Left cardiac atrium (tissue), 4 donors: ENCODE measurements around the gene C1orf53. TPM values are rescaled to one million over a fixed set of nuclear protein-coding genes. Genes with fewer than 3 reads are reported as not detected.
"Not testable (repeated sequence)": the region's sequence is repeated elsewhere in the genome, so short reads cannot be mapped to it uniquely, and the experiment has no call there.

ENCODE experiments used
- ATAC-seq, 2 donors: fragments of 200-7000 bp; cut with Tn5 transposase; one replicate each; pipeline ENCODE4 v1.9.1; 2020; ENCODE audit warnings: mild to moderate bottlenecking in 2 of 2, moderate library complexity in 2 of 2
- DNase-seq: peaks from one replicate; pipeline ENCODE4 v3.0.0-alpha.2; 2020
- intact Hi-C, 2 donors: fragments of 100-400 bp; cut with DNase I; formaldehyde crosslinking; loops; one replicate each; pipeline versions ENCODE4 v1.14.1 to v1.15.1; 2022 to 2023
- long read RNA-seq: library from polyadenylated mRNA; unstranded; transcript quantifications from one replicate; pipeline ENCODE4 v2.0.0, GENCODE V29; 2021
- total RNA-seq, 2 donors: library from RNA; stranded (reverse); fragmentation: NEBNext Ultra II Directional; extraction: Animal tissue kit (Norgen Biotek cat#: 25700); gene quantifications; one replicate each; pipeline ENCODE4 v1.2.1, GENCODE V29; 2021
- donor health status: DM: no; HTN: yes; CAD: no.
- donor health status: DM: no; HTN: yes; CAD: no; lungs with severe emphysema.
- donor health status: DM: yes; HTN: yes; CAD: no.
- donor health status: Dilated cardiomyopathy.

The C1orf53 gene
- 1 to 10 TPM; 5.1 to 6.0 TPM for total RNA-seq
- long read RNA-seq = 0 reads

GRCh38 chr1:197902454-197903195 lies at the start of gene C1orf53:
C1orf53 (plus strand) TSS chr1:197902630; CDS start chr1:197902650, 20 bp downstream.
- ATAC-seq (peak; percentile 99 to 100), DNase-seq (peak; percentile 86)
- intact Hi-C loops = no loop called here

- ATAC-seq, intact Hi-C loops: not testable (repeated sequence)
These were observed 46.7 kb upstream of the C1orf53 start for GRCh38 chr1:197855751-197856150.

GRCh38 chr1:197857477-197857876 lies 45.0 kb upstream of the C1orf53 start:
- no peak for ATAC-seq
- no peak for DNase-seq

More at GRCh38 chr1:197855751-197856150, 46.7 kb upstream of the C1orf53 start:
- DNase-seq = not testable (repeated sequence)

GRCh38 chr1:197859024-197859423 lies 43.4 kb upstream of the C1orf53 start:
- intact Hi-C loops = no loop called here
- DNase-seq (no peak), ATAC-seq (no peak)

More at GRCh38 chr1:197857477-197857876, 45.0 kb upstream of the C1orf53 start:
- intact Hi-C loops = no loop called here

GRCh38 chr1:197862221-197862620 lies 40.2 kb upstream of the C1orf53 start:
- intact Hi-C loops = no loop called here
- DNase-seq (no peak), ATAC-seq (no peak)

- intact Hi-C loops = no loop called here
- DNase-seq (no peak), ATAC-seq (no peak)
These were observed 39.8 kb upstream of the C1orf53 start for GRCh38 chr1:197862671-197863070.

GRCh38 chr1:197865809-197866208 lies 36.6 kb upstream of the C1orf53 start:
- DNase-seq = no peak
- intact Hi-C loops = loop anchor here (5.0 kb wide), 2 partner anchors 249 to 339 kb away; no protein-coding TSS in a partner anchor
- no peak for ATAC-seq

GRCh38 chr1:197868751-197869489 lies 33.5 kb upstream of the C1orf53 start:
- no peak for DNase-seq
- intact Hi-C loops = loop anchor here (2.0 to 5.0 kb wide), 3 partner anchors 252 to 342 kb away; no protein-coding TSS in a partner anchor
- peak; percentile 86 to 89 for ATAC-seq

GRCh38 chr1:197869490-197870077 lies 32.8 kb upstream of the C1orf53 start:
- DNase-seq (no peak), ATAC-seq (no peak)
- intact Hi-C loops = loop anchor here (2.0 to 5.0 kb wide), 3 partner anchors 252 to 342 kb away; no protein-coding TSS in a partner anchor

- no peak for ATAC-seq
- DNase-seq = no peak
- intact Hi-C loops = no loop called here
These were observed 25.5 kb upstream of the C1orf53 start for GRCh38 chr1:197876894-197877293.

- DNase-seq, ATAC-seq, intact Hi-C loops: not testable (repeated sequence)
These were observed 22.0 kb upstream of the C1orf53 start for GRCh38 chr1:197880385-197880784.

GRCh38 chr1:197882241-197882640 lies 20.2 kb upstream of the C1orf53 start:
- intact Hi-C loops, ATAC-seq, DNase-seq: not testable (repeated sequence)

GRCh38 chr1:197884173-197884572 lies 18.3 kb upstream of the C1orf53 start:
- no peak for DNase-seq

GRCh38 chr1:197890936-197891335 lies 11.5 kb upstream of the C1orf53 start:
- no peak for DNase-seq
- ATAC-seq = no peak
- intact Hi-C loops = no loop called here

More at GRCh38 chr1:197884173-197884572, 18.3 kb upstream of the C1orf53 start:
- no peak for ATAC-seq
- intact Hi-C loops = no loop called here

GRCh38 chr1:197892684-197893083 lies 9.7 kb upstream of the C1orf53 start:
- DNase-seq (no peak), ATAC-seq (no peak)
- intact Hi-C loops = no loop called here

- ATAC-seq = no peak
- no peak for DNase-seq
- intact Hi-C loops = no loop called here
These were observed 6.1 kb upstream of the C1orf53 start for GRCh38 chr1:197896301-197896700.

GRCh38 chr1:197899037-197899436 lies 3.4 kb upstream of the C1orf53 start:
- intact Hi-C loops = no loop called here
- ATAC-seq (no peak), DNase-seq (no peak)

GRCh38 chr1:197902131-197902453 lies 338 bp upstream of the C1orf53 start:
- DNase-seq (no peak), ATAC-seq (no peak)
- intact Hi-C loops = no loop called here

- no peak for DNase-seq
- intact Hi-C loops = no loop called here
- ATAC-seq = peak in 1 of 2 donors; percentile 10
These were observed 725 bp downstream of the C1orf53 start for GRCh38 chr1:197903196-197903514.
